ENCODE results near the gene LAMA5. TPM values are rescaled to one million over a fixed set of nuclear protein-coding genes. Genes with fewer than 3 reads are reported as not detected.

The LAMA5 gene
- total and polyA plus RNA-seq, 2 of the 8 experiments (the other 6 are each of a cell fraction or from before 2014, with no cell fraction given), result 34.4 to 225 TPM

- no peak overlapping the region for H3K27ac ChIP-seq (ENCODE audit: low read depth, low read length)
- no peak overlapping the region for H3K4me3 ChIP-seq (ENCODE audit: extremely low read depth in 1 of 4, insufficient read depth in 2 of 4, low read depth in 3 of 4, low read length in 4 of 4)
- 95% methylated on average over 14 of the region's 14 CpGs; no CpG with 5 or more reads in 1 of the 2 experiments for WGBS, 2 experiments (ENCODE audit: extremely low coverage in 1 of 2, insufficient coverage in 1 of 2, insufficient read length in 1 of 2, insufficient replicate concordance in 2 of 2, low coverage in 1 of 2, low lambda C conversion rate in 2 of 2, missing lambda C conversion rate in 1 of 2)
- no peak overlapping the region for H4K8ac ChIP-seq (ENCODE audit: extremely low read depth, insufficient read depth, low read length)
- no peak overlapping the region for H3K4me2 ChIP-seq (ENCODE audit: insufficient read depth in 1 of 2, low read depth in 2 of 2, low read length in 2 of 2)
- peaks cover 6% of the 10 kb centered on the region for H3K79me1 ChIP-seq (ENCODE audit: low read depth, low read length)
- POLR2A ChIA-PET (ENCODE audit: partially characterized antibody), result interaction anchor here (1.1 to 1.3 kb wide), 2 partner anchors 9 to 11 kb away, joined by 4 read pairs; no protein-coding TSS in a partner anchor
- H2BK20ac ChIP-seq (ENCODE audit: low read length), result no peak overlapping the region
- no peaks in the 10 kb centered on the region for H3K23me2 ChIP-seq (ENCODE audit: low read depth, low read length)
- H3K56ac ChIP-seq (replicated peaks; ENCODE audit: insufficient read length, low read depth, low read length), result no peak overlapping the region
- no peaks in the 10 kb centered on the region for H3K4me1 ChIP-seq (replicated peaks in 1 of 4; ENCODE audit: control insufficient read depth in 3 of 4, insufficient read depth in 4 of 4, low read length in 3 of 4)
- H2BK15ac ChIP-seq (ENCODE audit: low read length), result no peak overlapping the region
- no peaks in the 10 kb centered on the region for H3K27me3 ChIP-seq (replicated peaks in 1 of 4; ENCODE audit: control insufficient read depth in 3 of 4, extremely low read depth in 1 of 4, insufficient read depth in 3 of 4, low read length in 3 of 4)
- peaks cover 0 to 2% of the 10 kb centered on the region in 2 experiments; a peak in 1 of 4 replicates for H3K79me2 ChIP-seq (ENCODE audit: control insufficient read depth in 1 of 2, insufficient read depth in 2 of 2, low read length in 2 of 2)
- no peak for TF ChIP-seq SUZ12 (IDR thresholded peaks at IDR 0.05; ENCODE audit: low read length)
- no peak for TF ChIP-seq SAP30 (IDR thresholded peaks at IDR 0.05; ENCODE audit: insufficient read depth, insufficient replicate concordance, low read length)
- no peak for TF ChIP-seq EZH2 (IDR thresholded peaks at IDR 0.05; ENCODE audit: low read depth, low read length, severe bottlenecking)
- no peak for TF ChIP-seq MAFK (IDR thresholded peaks at IDR 0.05; ENCODE audit: low read depth, low read length)
- no peak for TF ChIP-seq GABPA (IDR thresholded peaks at IDR 0.05; ENCODE audit: borderline replicate concordance, insufficient read depth, low read length)
- no peak overlapping the region for H2BK12ac ChIP-seq (ENCODE audit: low read depth, low read length)
- no peak overlapping the region for H2BK120ac ChIP-seq (replicated peaks; ENCODE audit: low read depth, low read length)
- no peak overlapping the region for H3K18ac ChIP-seq (ENCODE audit: extremely low read depth, low read length)
- peaks cover 2 to 8% of the 10 kb centered on the region in 2 experiments for H4K20me1 ChIP-seq (replicated peaks in 1 of 2; ENCODE audit: control insufficient read depth in 1 of 2, insufficient read depth in 2 of 2, low read length in 2 of 2)
- no peak overlapping the region for H2AFZ ChIP-seq (ENCODE audit: low read length)
- no peak for FAIRE-seq
- H3K9ac ChIP-seq (replicated peaks in 1 of 4; ENCODE audit: extremely low read depth in 1 of 4, low read depth in 3 of 4, low read length in 3 of 4), result no peak overlapping the region
- H3K36me3 ChIP-seq (ENCODE audit: control insufficient read depth in 2 of 4, insufficient read depth in 4 of 4, low read length in 3 of 4), result peaks cover 2 to 24% (median 15%) of the 10 kb centered on the region in 4 experiments; a peak in 6 of 8 replicates
- DNase-seq (ENCODE audit: low read depth in 1 of 2, low spot score in 2 of 2), result no peak
- CTCF ChIA-PET (ENCODE audit: partially characterized antibody), result interaction anchor here (1.2 to 1.3 kb wide), 2 partner anchors 31 to 61 kb away, joined by 3 to 5 read pairs; no protein-coding TSS in a partner anchor
- no peak overlapping the region; the same call in 1 of the 2 replicates for H2BK5ac ChIP-seq (ENCODE audit: low read depth, low read length)
- peaks cover 0 to 2% of the 10 kb centered on the region in 2 experiments; a peak in 2 of 4 replicates for H3K9me3 ChIP-seq (ENCODE audit: insufficient read depth in 2 of 2, low read depth in 1 of 2, low read length in 1 of 2)
- H4K5ac ChIP-seq (ENCODE audit: insufficient read length, low read depth, low read length), result no peak overlapping the region
- no peak overlapping the region for H4K91ac ChIP-seq (replicated peaks; ENCODE audit: insufficient read length, low read length)
- H3K4ac ChIP-seq (replicated peaks; ENCODE audit: insufficient read length, low read depth, low read length), result no peak overlapping the region
- no peak overlapping the region for H2AK5ac ChIP-seq (ENCODE audit: low read depth, low read length)
- no peak overlapping the region for H3K14ac ChIP-seq (ENCODE audit: insufficient read length)
- H3K23ac ChIP-seq (ENCODE audit: insufficient read length), result no peak overlapping the region
Observed at GRCh38 chr20:62263396-62263795, 103.7 kb downstream of the LAMA5 start.

Data from H1 (cell line).